Measurements from ENCODE around the gene ZNF157.
"Not testable (repeated sequence)": the region's sequence is repeated elsewhere in the genome, so short reads cannot be mapped to it uniquely, and the experiment has no call there.

ZNF157 gene

GRCh38 chrX:47370278-47370677, at the start of gene ZNF157:
Gene ZNF157, plus strand, starts transcription at chrX:47370578. Its CDS starts 91 bp downstream, at chrX:47370669.
- DNase-seq (ENCODE audit: low read depth) = no peak

- DNase-seq (ENCODE audit: low read depth) = no peak
Observed at GRCh38 chrX:47321386-47321785, 49.0 kb upstream of the ZNF157 start.

- DNase-seq (ENCODE audit: low read depth) = no peak
Observed at GRCh38 chrX:47321823-47322371, 48.5 kb upstream of the ZNF157 start.

GRCh38 chrX:47327902-47328301, 42.5 kb upstream of the ZNF157 start:
- DNase-seq (ENCODE audit: low read depth) = no peak

GRCh38 chrX:47332729-47333128, 37.6 kb upstream of the ZNF157 start:
- DNase-seq (ENCODE audit: low read depth) = not testable (repeated sequence)

DNA sequence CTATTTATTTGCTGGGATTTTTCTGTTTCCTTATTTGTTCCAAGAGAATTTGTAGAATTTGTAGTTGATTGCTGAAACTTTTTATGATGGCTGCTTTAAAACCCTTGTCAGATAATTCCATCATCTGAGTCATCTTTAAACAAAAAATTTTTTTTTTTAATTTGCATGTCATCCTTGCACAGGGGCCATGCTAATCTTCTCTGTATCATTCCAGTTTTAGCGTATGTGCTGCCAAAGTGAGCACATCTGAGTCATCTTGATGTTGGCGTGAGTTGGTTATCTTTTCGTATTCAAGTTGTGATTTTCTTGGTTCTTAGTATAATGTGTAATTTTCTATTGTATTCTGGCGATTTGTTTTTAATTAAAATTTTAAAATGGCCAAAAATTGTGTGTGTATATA, 18.7 kb upstream of the ZNF157 start:
- no peak for DNase-seq (ENCODE audit: low read depth)

GRCh38 chrX:47358387-47359065, 11.9 kb upstream of the ZNF157 start:
- DNase-seq (ENCODE audit: low read depth) = no peak

DNA sequence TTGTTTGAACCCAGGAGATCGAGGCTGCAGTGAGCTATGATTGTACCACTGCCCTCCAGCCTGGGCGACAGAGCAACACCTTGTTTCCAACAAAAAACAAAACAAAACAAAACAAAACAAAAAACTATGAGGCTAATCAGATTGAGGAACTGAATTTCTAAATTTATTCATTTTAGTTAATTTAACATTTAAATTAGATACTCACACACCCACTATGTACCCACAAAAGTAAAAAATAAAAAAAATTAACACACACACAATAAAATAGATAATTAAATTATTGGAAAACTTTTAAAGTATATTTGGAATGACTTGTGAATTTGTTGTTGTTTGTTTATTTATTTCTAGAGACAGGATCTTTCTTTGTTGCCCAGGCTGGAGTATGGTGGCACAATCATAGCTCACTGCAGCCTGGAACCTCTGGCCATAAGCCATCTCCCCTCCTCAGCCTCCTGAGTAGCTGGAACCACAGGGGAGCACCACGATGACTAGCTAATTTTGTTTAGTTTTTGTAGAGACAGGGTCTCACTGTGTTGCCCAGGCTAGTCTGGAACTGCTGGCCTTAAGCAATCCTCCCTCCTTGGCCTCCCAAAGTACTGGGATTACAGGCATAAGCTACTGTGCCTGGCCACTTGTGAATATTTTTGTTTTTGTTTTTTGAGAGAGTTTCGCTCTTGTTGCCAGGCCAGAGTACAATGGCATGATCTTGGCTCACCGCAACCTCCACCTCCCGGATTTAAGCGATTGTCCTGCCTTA, 9.8 kb upstream of the ZNF157 start:
- no peak for DNase-seq (ENCODE audit: low read depth)

DNA sequence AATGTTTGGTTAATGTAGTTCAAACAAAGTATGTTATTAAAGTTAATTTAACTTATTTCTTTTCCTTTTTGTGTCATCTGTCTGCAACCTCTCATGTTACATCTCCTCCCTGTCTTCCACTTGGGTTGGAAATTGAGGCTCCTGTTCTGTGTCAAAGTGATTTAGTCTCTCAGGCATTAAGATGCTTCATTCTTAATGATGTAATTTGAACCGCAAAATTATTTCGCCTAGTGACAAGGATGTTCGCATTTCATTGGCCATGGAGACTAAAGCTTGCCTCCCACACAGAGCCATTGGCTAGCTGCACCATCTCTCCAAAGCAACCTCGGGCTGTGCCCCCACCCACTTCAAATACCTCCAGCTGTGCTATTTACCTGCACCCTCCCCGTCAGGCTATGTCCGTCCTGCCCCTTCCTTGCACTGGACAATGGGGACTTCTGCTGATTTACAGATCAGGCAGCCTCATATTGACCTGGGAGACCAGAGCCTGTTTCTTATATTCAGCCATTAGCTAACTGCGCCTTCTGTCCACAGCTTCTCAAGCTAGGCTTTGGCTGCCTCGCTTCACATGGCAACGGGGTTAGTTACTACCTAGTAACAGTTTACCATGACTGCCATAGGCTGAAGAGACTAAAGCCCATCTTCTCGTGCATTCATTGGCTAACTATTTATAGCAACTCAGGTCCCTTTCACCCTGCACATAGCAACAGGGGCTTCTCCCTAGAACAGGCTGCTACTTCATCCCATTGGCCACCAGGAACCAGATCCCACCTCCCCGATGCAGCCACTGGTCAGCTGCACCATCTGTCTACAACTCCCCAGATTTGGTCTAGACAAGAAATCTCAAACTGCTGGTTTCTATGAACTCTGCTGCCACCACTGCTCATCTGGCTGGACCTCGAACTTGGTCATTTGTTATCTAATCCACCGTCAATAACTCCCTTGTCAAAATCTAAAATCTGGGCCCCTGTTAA, 8.6 kb upstream of the ZNF157 start:
- DNase-seq (ENCODE audit: low read depth) = peak; percentile 94

DNA sequence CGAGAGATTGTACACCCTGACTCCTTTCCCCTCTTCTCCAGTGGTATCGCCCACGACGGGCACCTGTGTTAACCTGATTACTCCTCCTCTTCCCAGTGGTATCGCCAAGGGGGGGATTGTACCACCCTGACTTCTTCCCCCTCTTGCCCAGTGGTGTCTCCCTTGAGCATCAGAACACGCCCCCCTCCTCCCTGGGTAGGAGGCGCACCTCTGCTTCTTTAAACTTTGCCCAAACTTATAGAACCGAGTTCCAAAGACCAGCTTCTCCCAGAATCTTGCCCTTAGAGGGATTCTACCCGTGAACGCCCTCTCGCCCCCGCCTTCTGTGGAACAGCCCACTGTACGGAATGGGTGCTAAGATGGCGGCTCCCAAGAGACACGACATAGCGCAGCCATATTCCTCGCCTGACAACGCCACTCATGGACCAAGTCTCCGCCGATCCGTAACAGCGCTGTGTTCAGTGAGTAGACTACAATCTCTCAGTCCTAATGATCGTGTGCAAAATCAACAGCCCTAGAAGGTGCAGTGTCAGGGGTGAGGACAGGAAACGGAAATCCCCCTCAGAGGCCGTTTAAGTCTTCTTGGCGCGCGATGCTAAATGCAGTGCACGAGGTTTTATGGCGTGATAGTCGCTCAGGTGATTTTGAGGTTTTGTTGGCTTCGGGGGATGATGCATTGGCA, 4.2 kb upstream of the ZNF157 start:
- no peak for DNase-seq (ENCODE audit: low read depth)

DNA sequence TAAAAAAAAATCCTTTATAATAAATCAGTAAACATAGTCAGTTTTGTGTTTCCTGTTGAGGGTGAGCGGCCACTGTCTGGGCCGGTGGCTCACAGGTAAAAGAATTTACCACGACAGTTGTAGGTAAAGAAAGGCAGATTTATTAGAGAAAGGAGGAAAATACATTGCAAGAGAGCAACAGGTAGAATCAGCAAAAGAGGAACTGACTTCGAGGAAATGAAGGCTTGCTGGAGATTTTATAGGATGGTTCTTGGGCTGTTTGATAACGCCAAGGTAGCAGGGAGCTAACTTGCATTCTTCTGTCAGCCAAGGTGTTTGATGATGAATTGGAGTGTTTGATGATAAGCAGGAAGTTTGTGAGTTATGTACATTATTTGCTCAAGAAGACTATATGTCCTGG, 2.8 kb downstream of the ZNF157 start:
- DNase-seq (ENCODE audit: low read depth) = no peak

- DNase-seq (ENCODE audit: low read depth) = no peak
Observed at GRCh38 chrX:47380268-47380667, 9.9 kb downstream of the ZNF157 start.

DNA sequence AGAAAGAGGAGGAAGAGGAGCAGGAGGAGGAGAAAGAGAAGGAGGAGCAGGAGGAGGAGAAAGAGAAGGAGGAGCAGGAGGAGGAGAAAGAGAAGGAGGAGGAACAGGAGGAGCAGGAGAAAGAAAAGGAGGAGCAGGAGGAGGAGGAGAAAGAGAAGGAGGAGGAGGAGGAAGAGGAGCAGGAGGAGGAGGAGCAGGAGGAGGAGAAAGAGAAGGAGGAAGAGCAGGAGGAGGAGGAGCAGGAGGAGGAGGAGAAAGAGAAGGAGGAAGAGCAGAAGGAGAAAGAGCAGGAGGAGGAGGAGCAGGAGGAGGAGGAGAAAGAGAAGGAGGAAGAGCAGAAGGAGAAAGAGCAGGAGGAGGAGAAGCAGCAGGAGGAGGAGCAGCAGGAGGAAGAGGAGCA, 10.5 kb downstream of the ZNF157 start:
- not testable (repeated sequence) for DNase-seq (ENCODE audit: low read depth)

DNA sequence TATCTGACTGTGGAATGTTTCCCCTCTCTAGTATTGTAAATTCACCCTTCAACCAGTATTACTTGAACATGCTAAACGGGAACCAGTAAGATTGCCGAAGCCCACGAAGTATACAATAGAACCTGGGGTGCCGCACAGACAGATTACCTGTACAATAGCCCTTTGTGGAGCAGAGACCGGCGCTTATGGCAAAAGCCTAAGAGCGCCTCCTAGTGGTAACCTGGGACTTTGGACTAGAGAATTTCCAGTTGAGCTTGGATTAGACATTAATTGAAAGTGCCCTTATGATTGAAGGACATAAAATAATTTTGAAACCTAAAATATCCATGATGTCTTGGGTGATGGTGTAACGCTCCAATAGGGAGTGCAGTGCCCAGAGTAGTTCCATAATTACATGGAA, 14.1 kb downstream of the ZNF157 start:
- DNase-seq (ENCODE audit: low read depth) = no peak

DNA sequence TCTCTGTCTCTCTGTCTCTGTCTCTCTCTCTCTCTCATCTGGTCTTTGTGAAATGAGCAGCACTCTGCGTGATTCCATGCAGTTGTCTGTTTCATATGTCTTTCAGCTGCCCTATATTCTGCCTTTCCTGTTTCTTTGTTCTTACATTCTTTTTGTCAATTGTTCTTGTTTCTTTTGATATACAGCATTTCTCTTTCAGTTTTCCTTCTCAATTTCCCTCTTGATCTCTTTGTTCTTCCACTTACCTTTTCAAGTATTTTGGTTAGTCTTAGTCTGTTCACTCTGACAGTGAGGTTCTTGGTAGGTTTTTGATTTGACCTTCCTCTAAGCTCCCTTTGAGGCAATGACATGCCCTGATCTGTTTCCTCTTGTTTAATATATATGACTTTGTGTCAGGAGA, 20.4 kb downstream of the ZNF157 start:
- no peak for DNase-seq (ENCODE audit: low read depth)

GRCh38 chrX:47413179-47413594, 42.8 kb downstream of the ZNF157 start:
- DNase-seq (ENCODE audit: low read depth) = no peak

DNA sequence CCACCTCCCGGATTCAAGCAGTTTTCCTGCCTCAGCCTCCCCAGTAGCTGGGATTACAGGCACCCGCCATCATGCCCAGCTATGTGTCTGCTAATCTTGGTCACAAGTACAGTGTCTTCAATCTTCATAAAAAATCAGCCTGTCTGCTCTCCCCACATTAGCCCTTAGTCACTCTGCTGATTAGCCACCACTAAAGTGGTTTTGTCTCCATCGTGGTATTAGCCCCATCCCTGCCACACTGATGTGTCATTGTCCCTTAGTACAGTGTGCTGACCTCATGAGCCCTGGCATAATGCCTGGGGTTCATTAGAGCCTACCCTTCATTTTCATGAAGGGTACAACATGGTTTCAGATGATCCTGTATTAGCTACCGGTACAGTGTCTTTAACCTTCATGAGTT, 49.9 kb downstream of the ZNF157 start:
- no peak for DNase-seq (ENCODE audit: low read depth)

DNA sequence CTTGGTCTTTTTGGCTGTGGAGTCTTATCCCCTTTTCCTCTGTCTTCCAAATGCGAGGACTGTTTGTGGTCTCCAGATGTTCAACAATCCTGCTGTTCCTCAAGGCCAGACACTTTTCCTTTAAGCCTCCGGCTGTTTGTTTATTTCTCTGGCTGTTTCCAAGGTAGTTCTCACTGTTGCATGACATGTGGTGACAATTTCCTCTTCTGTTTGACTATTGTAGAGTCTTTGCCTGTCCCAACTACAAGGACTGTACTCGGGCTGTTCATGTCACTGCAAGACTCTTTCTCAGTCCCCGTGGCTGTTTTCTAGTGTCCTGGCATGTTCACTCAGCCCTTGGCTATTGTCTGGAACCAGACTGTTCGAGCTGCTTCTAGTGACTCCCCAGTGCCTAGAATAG, 50.6 kb downstream of the ZNF157 start:
- DNase-seq (ENCODE audit: low read depth) = no peak

DNA sequence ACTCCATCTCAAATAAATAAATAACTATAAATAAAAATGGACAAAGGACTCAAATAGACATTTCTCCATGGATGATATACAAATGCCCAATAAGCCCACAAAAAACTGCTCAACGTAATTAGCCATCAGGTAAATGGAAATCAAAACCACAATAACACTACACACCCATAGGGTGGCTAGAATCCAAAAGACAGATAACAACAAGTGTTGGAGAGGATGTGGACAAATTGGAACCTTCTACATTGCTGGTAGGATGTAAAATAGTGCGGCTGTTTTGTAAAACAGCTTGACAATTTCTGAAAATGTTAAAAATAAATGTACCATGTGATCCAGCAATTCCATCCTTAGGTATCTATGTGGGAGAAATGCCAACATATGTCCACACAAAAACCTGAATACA, 52.1 kb downstream of the ZNF157 start:
- DNase-seq (ENCODE audit: low read depth) = no peak

- DNase-seq (ENCODE audit: low read depth) = no peak
Observed at GRCh38 chrX:47430925-47431324, 60.5 kb downstream of the ZNF157 start.

DNA sequence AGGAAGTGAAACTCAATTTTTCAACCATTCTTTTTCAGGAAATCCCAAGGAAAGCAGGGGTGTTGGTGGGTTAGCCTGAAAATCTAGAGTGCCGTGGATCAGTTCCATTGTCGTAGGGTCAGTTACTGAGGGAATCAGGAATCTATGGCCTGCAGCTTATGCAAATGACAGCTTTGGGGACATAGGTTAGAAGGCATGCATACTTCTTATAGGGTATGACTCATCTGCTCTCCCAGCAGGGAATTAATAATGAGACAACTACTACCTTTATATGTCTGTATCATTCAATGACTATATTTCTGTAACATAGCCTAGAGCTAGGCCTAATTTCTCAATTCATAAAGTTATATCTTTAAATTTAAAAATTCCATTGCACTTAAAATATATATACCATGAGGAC, 76.1 kb downstream of the ZNF157 start:
- DNase-seq (ENCODE audit: low read depth) = no peak

GRCh38 chrX:47446971-47447370, 76.6 kb downstream of the ZNF157 start:
- no peak for DNase-seq (ENCODE audit: low read depth)

Data from non-pigmented ciliary epithelial cell (primary cell).